C4-2B (cell line): Measurements from ENCODE around the gene CRISPLD2.

Experiments
- H3K27ac ChIP-seq: fragments of 450-650 bp; 2 replicates; pipeline ENCODE4 v1.5.1; 2017
- ZFX ChIP-seq: fragments of 450-650 bp; IDR thresholded peaks from 2 replicates; pipeline ENCODE4 v1.6.1; 2017
- TF ChIP-seq, protein P1 (sequence below): fragments of 450-650 bp; conservative IDR thresholded peaks from 2 replicates; pipeline ENCODE4 v1.5.1; 2017; ENCODE audit warnings: mild to moderate bottlenecking

CRISPLD2 gene

DNA sequence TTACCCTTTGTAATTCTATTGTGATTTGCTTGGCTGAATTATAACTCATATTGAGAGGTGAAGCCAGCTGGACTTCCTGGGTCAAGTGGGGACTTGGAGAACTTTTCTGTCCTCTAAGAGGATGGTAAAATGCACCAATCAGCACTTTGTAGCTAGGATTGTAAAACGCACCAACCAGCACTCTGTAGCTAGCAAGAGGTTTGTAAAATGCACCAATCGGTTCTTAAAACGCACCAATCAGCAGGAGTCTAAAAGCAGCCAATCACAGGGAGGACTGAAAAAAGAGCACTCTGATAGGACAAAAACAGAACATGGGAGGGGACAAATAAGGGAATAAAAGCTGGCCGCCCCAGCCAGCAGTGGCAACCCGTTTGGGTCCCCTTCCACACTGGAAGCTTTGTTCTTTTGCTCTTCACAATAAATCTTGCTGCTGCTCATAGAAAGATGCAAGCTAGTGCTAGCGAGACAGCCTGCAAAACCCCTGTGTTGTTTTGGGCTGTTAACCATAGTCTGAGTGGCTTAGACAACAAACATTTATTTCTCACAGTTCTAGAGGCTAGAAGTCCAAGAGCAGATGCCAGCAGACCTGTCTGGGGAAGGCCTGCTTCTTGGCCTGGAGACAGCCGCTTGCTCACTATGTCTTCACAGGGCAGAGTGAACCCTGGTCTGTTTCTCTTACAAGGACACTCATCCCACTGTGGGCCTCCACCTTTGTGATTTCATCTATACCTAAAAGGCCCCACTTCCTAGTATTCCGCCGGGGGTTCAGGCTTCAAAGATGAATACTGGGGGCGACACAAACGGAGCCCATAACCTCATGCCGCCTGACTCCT lies 39.0 kb upstream of the CRISPLD2 start:
- TF ChIP-seq ZFX = no peak

DNA sequence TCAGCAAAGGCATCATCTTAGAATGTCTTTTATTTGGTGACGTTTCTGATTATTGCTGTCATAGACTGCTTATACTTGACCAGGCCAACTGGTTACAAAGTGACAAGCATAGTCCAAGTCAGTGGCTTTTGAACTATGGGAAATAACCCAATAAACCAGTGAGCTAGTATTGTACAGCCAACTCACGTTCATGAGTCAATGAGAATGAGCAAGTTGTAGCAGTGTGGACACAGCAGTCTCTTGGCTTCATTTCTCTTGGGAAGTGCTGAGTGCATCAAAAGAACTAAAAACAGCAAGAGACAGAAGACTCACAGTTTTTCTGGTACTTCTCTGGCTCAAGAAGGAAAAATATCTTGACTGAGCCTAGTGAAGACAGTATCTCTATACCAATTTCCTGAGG lies 36.9 kb upstream of the CRISPLD2 start:
- TF ChIP-seq ZFX = no peak
- TF ChIP-seq, protein P1, sequence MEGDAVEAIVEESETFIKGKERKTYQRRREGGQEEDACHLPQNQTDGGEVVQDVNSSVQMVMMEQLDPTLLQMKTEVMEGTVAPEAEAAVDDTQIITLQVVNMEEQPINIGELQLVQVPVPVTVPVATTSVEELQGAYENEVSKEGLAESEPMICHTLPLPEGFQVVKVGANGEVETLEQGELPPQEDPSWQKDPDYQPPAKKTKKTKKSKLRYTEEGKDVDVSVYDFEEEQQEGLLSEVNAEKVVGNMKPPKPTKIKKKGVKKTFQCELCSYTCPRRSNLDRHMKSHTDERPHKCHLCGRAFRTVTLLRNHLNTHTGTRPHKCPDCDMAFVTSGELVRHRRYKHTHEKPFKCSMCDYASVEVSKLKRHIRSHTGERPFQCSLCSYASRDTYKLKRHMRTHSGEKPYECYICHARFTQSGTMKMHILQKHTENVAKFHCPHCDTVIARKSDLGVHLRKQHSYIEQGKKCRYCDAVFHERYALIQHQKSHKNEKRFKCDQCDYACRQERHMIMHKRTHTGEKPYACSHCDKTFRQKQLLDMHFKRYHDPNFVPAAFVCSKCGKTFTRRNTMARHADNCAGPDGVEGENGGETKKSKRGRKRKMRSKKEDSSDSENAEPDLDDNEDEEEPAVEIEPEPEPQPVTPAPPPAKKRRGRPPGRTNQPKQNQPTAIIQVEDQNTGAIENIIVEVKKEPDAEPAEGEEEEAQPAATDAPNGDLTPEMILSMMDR = no peak
- H3K27ac ChIP-seq = no peak overlapping the region

More for the DNA sequence above, 39.0 kb upstream of the CRISPLD2 start:
- peak overlapping the region; percentile 69 for H3K27ac ChIP-seq

DNA sequence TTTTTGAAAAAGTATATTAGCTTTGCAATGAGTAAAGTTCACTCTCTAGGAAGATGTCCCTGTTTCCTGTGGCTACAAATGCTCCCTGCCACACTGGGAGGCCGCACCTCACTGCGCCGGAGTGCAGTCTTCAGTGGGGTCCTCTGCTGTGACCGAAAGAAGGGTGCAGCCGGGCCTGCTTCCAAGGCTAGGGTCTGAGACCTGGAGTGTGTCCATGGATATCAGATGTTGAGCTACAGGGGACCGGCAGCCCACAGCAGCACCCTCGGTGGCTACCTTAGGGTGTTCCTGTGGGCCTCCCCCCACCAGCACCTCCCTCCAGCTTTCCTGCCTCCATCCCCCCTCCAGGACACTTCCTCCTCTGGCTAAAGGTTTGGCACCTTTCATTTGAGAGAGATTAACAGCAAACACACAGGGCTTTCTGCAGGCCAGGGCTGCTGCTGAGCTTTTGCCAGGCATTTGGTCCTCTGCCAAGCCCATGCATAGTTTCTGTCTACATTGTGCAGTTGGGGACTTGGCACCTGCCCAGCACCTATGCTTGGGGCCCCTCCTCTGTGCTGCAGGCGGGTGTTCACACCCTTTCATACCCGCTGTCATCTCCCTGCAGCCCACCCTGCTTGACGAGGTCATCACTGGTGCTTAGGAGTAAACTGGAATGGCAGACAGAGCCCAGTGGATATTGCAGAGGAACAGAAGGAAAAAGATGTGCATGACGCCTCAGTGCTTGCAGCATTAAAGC lies 33.8 kb upstream of the CRISPLD2 start:
- H3K27ac ChIP-seq = no peak overlapping the region; the same call in 1 of the 2 replicates
- TF ChIP-seq, protein P1 = no peak
- no peak for TF ChIP-seq ZFX

DNA sequence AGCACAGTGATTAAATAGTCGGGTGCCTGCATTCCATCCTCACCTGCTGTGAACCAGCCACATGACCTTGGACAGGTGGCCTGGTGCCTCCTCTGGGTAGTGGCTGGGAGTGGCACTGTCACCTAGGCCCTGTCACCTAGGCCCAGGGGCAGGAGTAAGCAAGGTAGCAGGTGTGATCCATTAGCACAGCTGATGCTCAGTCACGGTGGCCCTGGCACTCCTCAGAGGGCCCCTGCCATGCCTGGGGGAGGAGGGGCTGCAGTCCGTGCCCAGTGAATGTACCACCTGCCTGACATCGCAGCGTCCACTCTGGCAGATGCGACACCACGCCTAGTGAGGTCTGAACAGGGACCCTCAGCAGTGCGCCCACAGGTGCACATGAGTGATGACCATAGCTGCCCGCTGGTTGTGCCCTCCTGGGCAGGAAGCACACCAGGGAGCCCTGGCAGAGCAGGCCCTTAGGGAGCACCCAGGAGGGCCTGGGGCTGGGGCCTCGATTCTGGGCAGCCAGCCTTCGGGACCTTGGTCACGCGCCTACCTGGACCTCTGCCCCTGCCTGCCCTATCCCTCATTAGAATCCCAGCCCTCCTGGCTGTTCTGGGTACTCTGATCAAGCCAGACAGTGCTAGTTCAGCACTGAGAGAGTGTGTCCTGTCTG lies 33.1 kb upstream of the CRISPLD2 start:
- H3K27ac ChIP-seq = no peak overlapping the region

DNA sequence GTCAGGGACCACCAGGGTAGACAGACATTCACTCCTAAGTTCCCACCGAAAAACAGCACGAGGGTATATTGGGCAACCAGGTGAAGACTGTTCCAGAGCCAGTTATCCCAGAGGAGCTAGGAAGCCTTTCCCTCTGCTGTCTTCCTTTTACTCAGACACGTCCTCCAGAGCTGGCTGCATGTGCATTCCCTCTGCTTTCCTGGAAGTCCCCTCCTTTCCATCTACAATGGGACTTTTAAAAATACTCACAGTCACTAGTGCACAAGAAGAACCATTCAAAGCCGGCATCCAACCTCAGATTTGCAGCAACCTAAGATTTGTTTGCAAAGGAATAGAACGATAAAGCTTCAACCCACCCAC lies 32.5 kb upstream of the CRISPLD2 start:
- no peak overlapping the region for H3K27ac ChIP-seq
- TF ChIP-seq ZFX = no peak
- TF ChIP-seq, protein P1 = no peak

More for the DNA sequence above, 33.1 kb upstream of the CRISPLD2 start:
- no peak for TF ChIP-seq ZFX
- TF ChIP-seq, protein P1 = no peak

DNA sequence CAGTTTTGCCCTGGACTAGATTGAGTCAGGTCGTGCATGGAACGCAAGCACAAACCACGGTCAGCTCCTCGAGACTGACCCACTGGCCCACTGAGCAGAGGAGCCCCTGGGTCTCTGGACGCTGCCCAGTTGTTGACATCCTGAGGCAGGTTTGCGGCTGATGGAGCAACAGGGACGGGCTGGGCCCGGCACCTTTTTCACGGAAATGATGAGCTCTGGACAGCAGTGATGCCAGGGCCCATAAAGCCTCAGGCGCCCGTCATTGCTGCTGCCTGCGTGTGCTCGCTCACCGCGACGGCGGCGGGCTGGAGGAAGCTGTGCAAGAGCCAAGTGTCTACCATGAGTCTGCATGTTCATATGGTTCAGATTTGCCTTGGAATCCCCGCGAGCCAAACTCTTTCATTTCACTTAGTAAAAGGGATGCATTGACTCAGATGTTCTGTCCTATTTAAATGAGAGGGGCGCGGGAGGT lies 30.8 kb upstream of the CRISPLD2 start:
- no peak overlapping the region for H3K27ac ChIP-seq
- TF ChIP-seq ZFX = no peak
- TF ChIP-seq, protein P1 = no peak

DNA sequence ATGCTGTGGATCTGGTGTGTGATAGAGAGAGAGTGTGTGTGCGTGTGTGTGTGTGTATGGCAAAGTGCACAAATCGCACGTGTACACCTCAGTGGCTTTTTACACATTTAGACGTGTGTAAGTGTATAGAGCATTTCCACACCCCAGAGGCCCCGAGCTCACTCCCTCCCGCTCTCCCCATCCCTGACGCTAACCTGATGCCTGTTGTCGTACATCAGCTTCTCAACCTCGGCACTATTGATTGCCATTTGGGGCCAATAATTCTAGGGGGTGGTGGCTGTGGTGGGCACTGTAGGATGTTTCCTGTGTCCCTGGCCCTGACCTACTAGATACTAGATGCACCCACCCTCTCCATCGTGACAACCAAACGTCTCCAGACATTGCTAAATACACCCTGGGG lies 30.4 kb upstream of the CRISPLD2 start:
- TF ChIP-seq, protein P1 = no peak
- TF ChIP-seq ZFX = no peak
- no peak overlapping the region for H3K27ac ChIP-seq
